Neural crest cell (in vitro differentiated cells): ENCODE data around the gene LCP2. TPM values are rescaled to one million over a fixed set of nuclear protein-coding genes. Genes with fewer than 3 reads are reported as not detected.
A peak's percentile ranks its signal among the peaks of the same experiment; 100 is the strongest.

ENCODE experiments used
- DNase-seq: peaks from one replicate; pipeline ENCODE4 v3.0.0; 2021; ENCODE audit warnings: low read depth, mixed read lengths, low spot score
- H3K27ac Mint-ChIP-seq: one replicate; pipeline ENCODE4 v1.8.0; 2021; ENCODE audit warnings: mild to moderate bottlenecking, mixed read lengths; ENCODE audit not compliant: unreplicated experiment
- H3K27me3 Mint-ChIP-seq: 2 replicates; pipeline ENCODE4 v1.8.0; 2021; ENCODE audit warnings: low read depth, mild to moderate bottlenecking, mixed read lengths
- H3K36me3 Mint-ChIP-seq: 2 replicates; pipeline ENCODE4 v1.8.0; 2021; ENCODE audit warnings: low read depth, mild to moderate bottlenecking, mixed read lengths
- H3K4me1 Mint-ChIP-seq: 2 replicates; pipeline ENCODE4 v1.8.0; 2021; ENCODE audit warnings: mixed read lengths
- H3K4me3 Mint-ChIP-seq: one replicate; pipeline ENCODE4 v1.8.0; 2021; ENCODE audit warnings: mild to moderate bottlenecking, mixed read lengths
- H3K9me3 Mint-ChIP-seq: 2 replicates; pipeline ENCODE4 v1.8.0; 2021; ENCODE audit warnings: mixed read lengths
- total RNA-seq: library from RNA; stranded (reverse); gene quantifications from 2 replicates; pipeline ENCODE4 v1.2.1, GENCODE V29; 2021
- TF ChIP-seq, protein P1 (sequence below): fragments of 200-600 bp; sonication (generic); conservative IDR thresholded peaks from 2 replicates; pipeline ENCODE4 v1.5.0; 2021; ENCODE audit warnings: antibody characterized with exemption, mild to moderate bottlenecking

The LCP2 gene
- total RNA-seq, 1 donor from 2014 or later, result not detected

DNA sequence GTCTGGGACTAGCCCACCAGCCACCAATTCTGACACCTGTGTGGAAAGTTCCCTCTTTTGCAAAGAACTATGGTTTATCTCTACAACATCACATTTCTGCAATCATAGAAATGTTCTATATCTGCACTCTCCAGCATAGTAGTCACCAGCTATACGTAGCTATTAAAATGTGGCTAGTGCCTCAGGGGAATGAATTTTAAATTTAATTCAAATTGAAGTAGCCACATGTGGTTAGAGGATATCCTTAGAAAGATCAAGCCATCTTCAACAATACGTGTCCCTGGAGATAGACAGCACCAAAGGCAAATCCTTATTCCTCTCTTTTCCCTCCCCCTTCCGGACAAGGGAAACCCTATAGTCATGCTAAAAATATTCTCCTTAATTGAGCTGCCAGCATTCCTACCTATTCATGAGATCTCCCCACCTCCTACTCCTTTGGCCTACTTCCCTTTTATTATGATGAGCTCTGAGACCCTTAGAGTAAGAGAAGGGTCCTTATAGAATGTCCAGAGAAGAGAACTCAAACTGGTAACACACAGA lies 11.1 kb downstream of the LCP2 start:
- TF ChIP-seq, protein P1, sequence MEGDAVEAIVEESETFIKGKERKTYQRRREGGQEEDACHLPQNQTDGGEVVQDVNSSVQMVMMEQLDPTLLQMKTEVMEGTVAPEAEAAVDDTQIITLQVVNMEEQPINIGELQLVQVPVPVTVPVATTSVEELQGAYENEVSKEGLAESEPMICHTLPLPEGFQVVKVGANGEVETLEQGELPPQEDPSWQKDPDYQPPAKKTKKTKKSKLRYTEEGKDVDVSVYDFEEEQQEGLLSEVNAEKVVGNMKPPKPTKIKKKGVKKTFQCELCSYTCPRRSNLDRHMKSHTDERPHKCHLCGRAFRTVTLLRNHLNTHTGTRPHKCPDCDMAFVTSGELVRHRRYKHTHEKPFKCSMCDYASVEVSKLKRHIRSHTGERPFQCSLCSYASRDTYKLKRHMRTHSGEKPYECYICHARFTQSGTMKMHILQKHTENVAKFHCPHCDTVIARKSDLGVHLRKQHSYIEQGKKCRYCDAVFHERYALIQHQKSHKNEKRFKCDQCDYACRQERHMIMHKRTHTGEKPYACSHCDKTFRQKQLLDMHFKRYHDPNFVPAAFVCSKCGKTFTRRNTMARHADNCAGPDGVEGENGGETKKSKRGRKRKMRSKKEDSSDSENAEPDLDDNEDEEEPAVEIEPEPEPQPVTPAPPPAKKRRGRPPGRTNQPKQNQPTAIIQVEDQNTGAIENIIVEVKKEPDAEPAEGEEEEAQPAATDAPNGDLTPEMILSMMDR, result no peak
- H3K27ac Mint-ChIP-seq, result no peak overlapping the region
- peaks cover 5% of the 10 kb centered on the region for H3K36me3 Mint-ChIP-seq
- H3K4me3 Mint-ChIP-seq, result no peak overlapping the region
- H3K27me3 Mint-ChIP-seq, result peaks cover 3% of the 10 kb centered on the region
- peaks cover 4% of the 10 kb centered on the region for H3K4me1 Mint-ChIP-seq
- peaks cover 17% of the 10 kb centered on the region for H3K9me3 Mint-ChIP-seq
- DNase-seq, result no peak

DNA sequence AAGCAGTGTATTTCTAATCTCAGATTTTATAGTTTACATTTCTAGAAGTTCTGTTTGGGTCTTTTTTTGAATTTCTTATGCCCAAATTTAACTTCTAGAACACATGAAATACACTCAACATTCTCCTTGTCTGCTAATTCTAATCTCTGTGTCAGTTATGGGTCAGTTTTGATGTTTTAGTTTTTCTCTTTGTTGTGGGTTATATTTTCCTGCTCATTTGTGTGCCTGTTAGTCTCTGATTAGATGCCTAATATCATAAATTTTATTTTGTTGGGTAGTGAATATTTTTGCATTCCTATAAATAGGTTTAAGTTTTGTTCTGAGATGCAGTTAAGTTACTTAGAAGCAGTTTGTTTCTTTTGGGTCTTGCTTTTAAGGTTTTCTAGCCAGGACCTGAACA lies 12.4 kb downstream of the LCP2 start:
- peaks cover 3% of the 10 kb centered on the region for H3K27me3 Mint-ChIP-seq

DNA sequence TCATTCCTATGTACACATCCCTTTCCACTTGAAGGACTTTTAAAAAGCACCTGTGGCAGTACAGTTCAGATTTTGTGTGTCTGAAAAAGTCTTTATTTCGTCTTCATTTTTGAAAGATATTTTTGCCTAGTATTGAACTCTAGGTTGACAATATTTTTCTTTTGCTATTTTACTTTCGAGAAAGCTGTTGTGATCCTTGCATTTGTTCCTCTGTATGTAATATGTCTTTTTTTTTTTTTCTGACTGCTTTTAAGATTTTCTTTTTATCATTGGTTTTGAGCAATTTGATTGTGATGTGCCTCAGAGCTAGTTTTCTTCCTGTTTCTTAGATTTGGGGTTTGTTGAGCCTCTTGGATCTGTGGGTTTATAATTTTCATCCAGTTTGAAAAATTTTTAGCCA lies 13.3 kb downstream of the LCP2 start:
- no peak overlapping the region for H3K4me3 Mint-ChIP-seq
- peaks cover 10% of the 10 kb centered on the region for H3K9me3 Mint-ChIP-seq
- peaks cover 3% of the 10 kb centered on the region for H3K27me3 Mint-ChIP-seq
- H3K27ac Mint-ChIP-seq, result no peak overlapping the region
- peaks cover 16% of the 10 kb centered on the region for H3K4me1 Mint-ChIP-seq
- peaks cover 5% of the 10 kb centered on the region for H3K36me3 Mint-ChIP-seq
- no peak for DNase-seq
- TF ChIP-seq, protein P1, result no peak

More for the DNA sequence above, 12.4 kb downstream of the LCP2 start:
- Mint-ChIP-seq H3K36me3 (peaks cover 5% of the 10 kb centered on the region), H3K27ac (no peak overlapping the region), H3K4me1 (peaks cover 6% of the 10 kb centered on the region), H3K9me3 (peaks cover 13% of the 10 kb centered on the region), H3K4me3 (no peak overlapping the region)
- no peak for DNase-seq
- TF ChIP-seq, protein P1, result no peak

DNA sequence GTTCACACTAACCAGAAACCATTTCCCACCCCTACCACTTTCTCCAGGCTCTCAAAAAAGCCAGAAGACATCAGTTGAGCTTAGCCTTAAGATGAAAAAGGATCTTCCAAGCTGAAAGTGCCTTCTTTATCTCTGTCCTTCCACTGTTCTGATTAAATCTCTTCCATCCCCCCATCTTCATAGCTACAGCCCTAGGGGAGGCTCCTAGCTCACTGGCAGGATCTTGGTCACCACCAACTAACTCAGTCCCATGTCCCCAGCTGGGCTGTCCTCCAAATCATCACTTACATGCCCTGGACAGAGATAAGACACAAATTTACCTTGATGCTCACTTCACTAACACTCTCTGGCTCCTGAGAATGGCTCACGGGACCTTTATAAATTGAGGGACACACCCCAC lies 14.3 kb downstream of the LCP2 start:
- Mint-ChIP-seq H3K4me1 (peaks cover 17% of the 10 kb centered on the region), H3K4me3 (no peak overlapping the region), H3K27me3 (peaks cover 3% of the 10 kb centered on the region), H3K36me3 (peaks cover 5% of the 10 kb centered on the region), H3K27ac (no peak overlapping the region), H3K9me3 (peaks cover 10% of the 10 kb centered on the region)
- TF ChIP-seq, protein P1, result no peak
- DNase-seq, result no peak

DNA sequence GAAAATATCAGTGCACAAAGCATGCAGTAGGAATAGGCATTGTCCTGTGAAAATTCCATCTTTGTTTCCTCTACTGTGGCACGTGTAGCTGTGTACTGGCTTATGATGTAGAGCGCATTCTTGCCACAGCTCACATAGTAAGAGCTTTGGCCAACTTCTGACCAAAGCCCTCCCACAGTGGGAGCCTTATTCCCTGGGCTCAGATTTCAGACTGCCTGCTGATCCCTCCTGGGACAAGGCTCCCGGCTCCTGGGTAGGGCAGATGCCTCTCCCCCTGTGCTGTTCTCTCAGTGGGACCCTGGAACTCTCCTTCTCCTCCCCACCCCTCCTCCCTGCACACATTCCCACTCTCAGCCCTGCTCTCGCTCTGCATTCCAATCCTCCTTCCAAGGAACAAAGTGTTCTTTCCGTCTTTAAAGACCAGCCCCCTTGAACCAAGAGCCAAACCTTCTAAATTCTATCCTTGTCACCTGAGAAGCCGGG lies 17.5 kb downstream of the LCP2 start:
- no peak for DNase-seq
- H3K27me3 Mint-ChIP-seq, result peaks cover 3% of the 10 kb centered on the region
- no peaks in the 10 kb centered on the region for H3K36me3 Mint-ChIP-seq
- no peak overlapping the region for H3K4me3 Mint-ChIP-seq
- peaks cover 12% of the 10 kb centered on the region for H3K4me1 Mint-ChIP-seq
- TF ChIP-seq, protein P1, result no peak
- H3K9me3 Mint-ChIP-seq, result peaks cover under 1% of the 10 kb centered on the region
- H3K27ac Mint-ChIP-seq, result peak overlapping the region; percentile 29
